ENCODE results near the gene PLCH2.

The PLCH2 gene

GRCh38 chr1:2443277-2444137 is 32.6 kb upstream of the PLCH2 start:
- Histone ChIP-seq H3K79me2 (ENCODE audit: insufficient read depth, low read length) (no peaks in the 10 kb centered on the region), H3K9me2 (replicated peaks; ENCODE audit: low read depth, low read length) (no peaks in the 10 kb centered on the region), H3K9ac (ENCODE audit: low read depth, low read length, poor library complexity, severe bottlenecking) (no peak overlapping the region), H3K4me1 (ENCODE audit: insufficient read depth, low read length, poor library complexity, severe bottlenecking) (no peaks in the 10 kb centered on the region), H3K9me3 (ENCODE audit: insufficient read depth, low read depth, low read length) (no peaks in the 10 kb centered on the region), H4K20me1 (ENCODE audit: insufficient read depth, low read length, poor library complexity, severe bottlenecking) (no peaks in the 10 kb centered on the region), H3K27me3 (ENCODE audit: insufficient read depth, low read length, poor library complexity, severe bottlenecking) (no peaks in the 10 kb centered on the region), H3F3A (ENCODE audit: low read depth) (no peaks in the 10 kb centered on the region), H2AFZ (ENCODE audit: low read length) (no peak overlapping the region), H3K4me3 (ENCODE audit: low read length, poor library complexity, severe bottlenecking) (no peak overlapping the region), H3K4me2 (ENCODE audit: low read depth, low read length, poor library complexity, severe bottlenecking) (no peak overlapping the region), H3K36me3 (ENCODE audit: insufficient read depth, low read length) (no peaks in the 10 kb centered on the region)
- TF ChIP-seq EZH2phosphoT487 (IDR thresholded peaks at IDR 0.05; ENCODE audit: borderline replicate concordance) = no peak
- TF ChIP-seq CTCF (conservative IDR thresholded peaks at IDR 0.05; ENCODE audit: low read length) = no peak

GRCh38 chr1:2444138-2444591 is 31.9 kb upstream of the PLCH2 start:
- H3K9ac ChIP-seq (ENCODE audit: low read depth, low read length, poor library complexity, severe bottlenecking) = no peak overlapping the region
- H3K4me1 ChIP-seq (ENCODE audit: insufficient read depth, low read length, poor library complexity, severe bottlenecking) = no peaks in the 10 kb centered on the region
- no peaks in the 10 kb centered on the region for H3K79me2 ChIP-seq (ENCODE audit: insufficient read depth, low read length)
- H3K4me3 ChIP-seq (ENCODE audit: low read length, poor library complexity, severe bottlenecking) = no peak overlapping the region
- H3K36me3 ChIP-seq (ENCODE audit: insufficient read depth, low read length) = no peaks in the 10 kb centered on the region
- no peaks in the 10 kb centered on the region for H3K9me2 ChIP-seq (replicated peaks; ENCODE audit: low read depth, low read length)
- no peak overlapping the region for H3K4me2 ChIP-seq (ENCODE audit: low read depth, low read length, poor library complexity, severe bottlenecking)
- H3F3A ChIP-seq (ENCODE audit: low read depth) = no peaks in the 10 kb centered on the region
- H4K20me1 ChIP-seq (ENCODE audit: insufficient read depth, low read length, poor library complexity, severe bottlenecking) = no peaks in the 10 kb centered on the region
- no peak for TF ChIP-seq EZH2phosphoT487 (IDR thresholded peaks at IDR 0.05; ENCODE audit: borderline replicate concordance)
- TF ChIP-seq CTCF (conservative IDR thresholded peaks at IDR 0.05; ENCODE audit: low read length) = no peak
- H3K27me3 ChIP-seq (ENCODE audit: insufficient read depth, low read length, poor library complexity, severe bottlenecking) = no peaks in the 10 kb centered on the region
- H3K9me3 ChIP-seq (ENCODE audit: insufficient read depth, low read depth, low read length) = no peaks in the 10 kb centered on the region
- no peak overlapping the region for H2AFZ ChIP-seq (ENCODE audit: low read length)

- H2AFZ ChIP-seq (ENCODE audit: low read length) = no peak overlapping the region
- no peak overlapping the region for H3K4me3 ChIP-seq (ENCODE audit: low read length, poor library complexity, severe bottlenecking)
- H3K79me2 ChIP-seq (ENCODE audit: insufficient read depth, low read length) = no peaks in the 10 kb centered on the region
- no peaks in the 10 kb centered on the region for H3K27me3 ChIP-seq (ENCODE audit: insufficient read depth, low read length, poor library complexity, severe bottlenecking)
- H3K36me3 ChIP-seq (ENCODE audit: insufficient read depth, low read length) = no peaks in the 10 kb centered on the region
- TF ChIP-seq EZH2phosphoT487 (IDR thresholded peaks at IDR 0.05; ENCODE audit: borderline replicate concordance) (no peak), CTCF (conservative IDR thresholded peaks at IDR 0.05; ENCODE audit: low read length) (no peak)
- H4K20me1 ChIP-seq (ENCODE audit: insufficient read depth, low read length, poor library complexity, severe bottlenecking) = no peaks in the 10 kb centered on the region
- no peak overlapping the region for H3K4me2 ChIP-seq (ENCODE audit: low read depth, low read length, poor library complexity, severe bottlenecking)
- H3K9me3 ChIP-seq (ENCODE audit: insufficient read depth, low read depth, low read length) = no peaks in the 10 kb centered on the region
- no peak overlapping the region for H3K9ac ChIP-seq (ENCODE audit: low read depth, low read length, poor library complexity, severe bottlenecking)
- H3K9me2 ChIP-seq (replicated peaks; ENCODE audit: low read depth, low read length) = no peaks in the 10 kb centered on the region
- H3F3A ChIP-seq (ENCODE audit: low read depth) = no peaks in the 10 kb centered on the region
- H3K4me1 ChIP-seq (ENCODE audit: insufficient read depth, low read length, poor library complexity, severe bottlenecking) = no peaks in the 10 kb centered on the region
Measured at GRCh38 chr1:2445162-2445822, 30.8 kb upstream of the PLCH2 start.
